Measurements from ENCODE around the gene PLEKHS1. TPM values are rescaled to one million over a fixed set of nuclear protein-coding genes. Genes with fewer than 3 reads are reported as not detected.

PLEKHS1 gene
- total and polyA plus RNA-seq, 8 donors: 6.0 to 44.6 (median 16.1) TPM

GRCh38 chr10:113736576-113736975 lies 14.9 kb upstream of the PLEKHS1 start:
- 3 to 8% methylated on average over 1 of the region's 1 CpG for WGBS, 2 donors
- no peaks in the 10 kb centered on the region for H3K36me3 ChIP-seq
- peaks cover 6 to 19% (median 9%) of the 10 kb centered on the region in 3 donors for H3K4me1 ChIP-seq
- ATAC-seq (no peak), DNase-seq (no peak), FAIRE-seq (no peak)
- no peaks in the 10 kb centered on the region for H3K9me3 ChIP-seq
- TF ChIP-seq CTCF (IDR thresholded peaks at IDR 0.05): no peak
- intact Hi-C loops (cut with DNase I): no loop called here
- peak overlapping the region in 1 of 4 donors; percentile 35 for H3K27ac ChIP-seq
- no peaks in the 10 kb centered on the region for H3K27me3 ChIP-seq
- H3K4me3 ChIP-seq: no peak overlapping the region

GRCh38 chr10:113739031-113739430 lies 12.5 kb upstream of the PLEKHS1 start:
- WGBS, 2 donors: 53 to 62% methylated on average over 4 of the region's 4 CpGs
- intact Hi-C loops (cut with DNase I): no loop called here
- FAIRE-seq: no peak

GRCh38 chr10:113739577-113739976 lies 11.9 kb upstream of the PLEKHS1 start:
- H3K27ac ChIP-seq: peak overlapping the region; percentile 49 to 69 (median 64)
- H3K4me1 ChIP-seq: peaks cover 6 to 12% (median 9%) of the 10 kb centered on the region in 3 donors
- H3K9me3 ChIP-seq: no peaks in the 10 kb centered on the region
- no peak for TF ChIP-seq CTCF (IDR thresholded peaks at IDR 0.05)
- ATAC-seq (peak in 2 of 4 donors; percentile 20 to 30), DNase-seq (no peak), FAIRE-seq (no peak)
- intact Hi-C loops (cut with DNase I): no loop called here
- no peaks in the 10 kb centered on the region for H3K36me3 ChIP-seq
- H3K4me3 ChIP-seq: no peak overlapping the region
- no peaks in the 10 kb centered on the region for H3K27me3 ChIP-seq
- 49 to 51% methylated on average over 3 of the region's 3 CpGs for WGBS, 2 donors

More at GRCh38 chr10:113739031-113739430, 12.5 kb upstream of the PLEKHS1 start:
- H3K36me3 ChIP-seq: no peaks in the 10 kb centered on the region
- H3K4me3 ChIP-seq: no peak overlapping the region
- H3K9me3 ChIP-seq: no peaks in the 10 kb centered on the region
- peaks cover 6 to 12% (median 9%) of the 10 kb centered on the region in 3 donors for H3K4me1 ChIP-seq
- ATAC-seq (peak; percentile 23 to 86 (median 73)), DNase-seq (no peak)
- peak overlapping the region; percentile 49 to 69 (median 64) for H3K27ac ChIP-seq
- H3K27me3 ChIP-seq: no peaks in the 10 kb centered on the region
- TF ChIP-seq CTCF (IDR thresholded peaks at IDR 0.05): no peak

- peaks cover 6 to 12% (median 7%) of the 10 kb centered on the region in 3 donors for H3K4me1 ChIP-seq
- FAIRE-seq (no peak), ATAC-seq (no peak), DNase-seq (no peak)
- no peaks in the 10 kb centered on the region for H3K9me3 ChIP-seq
- H3K27me3 ChIP-seq: no peaks in the 10 kb centered on the region
- intact Hi-C loops (cut with DNase I): no loop called here
- TF ChIP-seq CTCF (IDR thresholded peaks at IDR 0.05): no peak
- no peak overlapping the region for H3K4me3 ChIP-seq
- H3K27ac ChIP-seq: no peak overlapping the region
- H3K36me3 ChIP-seq: no peaks in the 10 kb centered on the region
- 91 to 92% methylated on average over 3 of the region's 3 CpGs for WGBS, 2 donors
These were observed 10.6 kb upstream of the PLEKHS1 start for GRCh38 chr10:113740850-113741249.

- no peak for FAIRE-seq
These were observed 9.0 kb upstream of the PLEKHS1 start for GRCh38 chr10:113742466-113742865.

More at GRCh38 chr10:113742466-113742865, 9.0 kb upstream of the PLEKHS1 start:
- Histone ChIP-seq H3K9me3 (no peaks in the 10 kb centered on the region), H3K4me1 (no peaks in the 10 kb centered on the region), H3K27me3 (no peaks in the 10 kb centered on the region), H3K27ac (no peak overlapping the region), H3K4me3 (no peak overlapping the region), H3K36me3 (no peaks in the 10 kb centered on the region)
- ATAC-seq (no peak), DNase-seq (no peak)
- no peak for TF ChIP-seq CTCF (IDR thresholded peaks at IDR 0.05)
- intact Hi-C loops (cut with DNase I): no loop called here
- whole genome bisulfite sequencing, 2 donors: 71 to 77% methylated on average over 2 of the region's 2 CpGs

All from pancreas (tissue), 10 donors.